ENCODE results near the gene KIF19.

The KIF19 gene

GRCh38 chr17:74304184-74304583 lies 21.8 kb upstream of the KIF19 start:
- no peak for DNase-seq (ENCODE audit: low spot score)

- DNase-seq (ENCODE audit: low spot score) = no peak
Observed at GRCh38 chr17:74305865-74306654, 20.0 kb upstream of the KIF19 start.

- no peak for DNase-seq (ENCODE audit: low spot score)
Observed at GRCh38 chr17:74307984-74308773, 17.8 kb upstream of the KIF19 start.

- DNase-seq (ENCODE audit: low spot score) = no peak
Observed at GRCh38 chr17:74309902-74310301, 16.1 kb upstream of the KIF19 start.

DNA sequence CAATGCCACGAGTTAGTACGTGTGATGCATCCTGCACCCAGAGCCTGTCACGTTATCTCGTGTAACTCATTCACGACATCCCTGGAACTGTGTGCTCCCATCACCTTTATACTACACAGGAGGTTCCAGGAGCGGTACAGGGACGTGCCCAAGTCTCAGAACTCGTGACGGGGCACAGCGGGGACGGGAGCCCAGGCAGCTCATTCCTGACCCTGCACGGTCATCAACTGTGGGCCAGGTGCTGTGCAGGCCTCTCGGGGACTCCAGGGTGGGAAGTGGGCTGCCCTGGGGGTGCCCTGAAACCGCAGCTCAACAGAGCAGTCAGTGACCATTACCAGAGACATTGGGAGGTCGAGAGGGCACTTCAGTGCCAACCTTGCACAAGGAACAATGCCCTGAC lies 11.1 kb upstream of the KIF19 start:
- DNase-seq (ENCODE audit: low spot score) = no peak

- no peak for DNase-seq (ENCODE audit: low spot score)
Observed at GRCh38 chr17:74316220-74316619, 9.8 kb upstream of the KIF19 start.

GRCh38 chr17:74317071-74317470 lies 9.0 kb upstream of the KIF19 start:
- DNase-seq (ENCODE audit: low spot score) = no peak

DNA sequence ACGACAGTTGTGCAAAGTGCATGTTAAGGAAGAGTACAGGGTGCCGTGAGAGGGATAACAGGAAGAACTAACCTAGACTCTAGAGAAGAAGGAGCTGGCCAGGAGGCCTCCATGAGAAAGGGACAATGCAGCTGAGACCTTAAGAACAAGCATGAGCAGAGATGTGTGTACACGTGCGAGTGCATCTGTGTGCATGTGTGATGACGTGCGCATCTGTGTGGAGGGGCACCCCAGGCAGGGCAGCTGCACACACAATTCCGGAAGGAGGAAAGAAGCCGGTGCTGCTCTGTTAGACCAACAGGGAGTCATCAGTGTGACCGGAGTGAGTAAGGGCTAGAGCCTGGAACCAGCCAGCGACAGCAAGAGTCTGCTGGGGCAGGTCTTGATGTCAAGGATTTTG lies 7.6 kb upstream of the KIF19 start:
- DNase-seq (ENCODE audit: low spot score) = no peak

GRCh38 chr17:74324521-74324920 lies 1.5 kb upstream of the KIF19 start:
- no peak for DNase-seq (ENCODE audit: low spot score)

GRCh38 chr17:74325376-74325742 lies 667 bp upstream of the KIF19 start:
- no peak for DNase-seq (ENCODE audit: low spot score)

DNA sequence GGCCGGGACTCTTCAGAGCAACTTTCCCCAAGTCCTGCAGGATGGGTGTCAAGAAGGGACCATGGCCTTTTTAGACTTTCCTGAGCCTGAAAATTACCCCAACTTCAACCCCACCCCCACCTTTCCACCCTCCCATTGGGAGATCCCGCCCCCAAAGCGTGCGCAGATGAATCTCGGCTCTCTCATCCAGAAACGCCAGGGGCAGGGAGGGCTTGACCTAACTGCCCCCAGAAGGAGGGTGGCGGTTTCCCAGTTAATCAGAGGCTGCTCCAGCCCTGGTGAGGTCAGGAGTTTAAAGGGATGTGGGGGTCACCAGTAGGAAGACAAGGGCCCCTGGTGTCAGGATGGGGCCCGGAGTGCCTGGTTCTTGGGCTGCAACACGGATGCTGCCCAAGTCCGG lies 480 bp downstream of the KIF19 start:
- no peak for DNase-seq (ENCODE audit: low spot score)

DNA sequence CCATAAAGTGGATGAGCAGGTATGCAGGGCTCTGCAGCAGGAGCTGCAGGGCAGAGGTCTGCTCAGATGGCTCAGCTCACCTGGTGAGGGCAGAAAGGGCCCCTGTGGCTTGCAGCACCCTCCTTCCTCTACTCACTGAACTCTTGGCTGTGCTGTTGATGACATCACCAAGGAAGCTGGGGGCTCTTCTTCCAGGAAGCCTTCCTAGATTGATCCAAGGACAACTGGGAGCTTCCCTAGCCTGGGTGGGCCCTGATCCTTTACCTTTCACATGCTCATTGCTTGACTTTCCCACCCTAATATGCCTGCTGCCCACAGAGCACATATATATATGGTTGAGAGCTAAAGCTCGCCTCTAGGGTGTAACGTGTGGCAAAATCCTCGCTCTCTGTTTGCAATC lies 2.5 kb downstream of the KIF19 start:
- DNase-seq (ENCODE audit: low spot score) = no peak

DNA sequence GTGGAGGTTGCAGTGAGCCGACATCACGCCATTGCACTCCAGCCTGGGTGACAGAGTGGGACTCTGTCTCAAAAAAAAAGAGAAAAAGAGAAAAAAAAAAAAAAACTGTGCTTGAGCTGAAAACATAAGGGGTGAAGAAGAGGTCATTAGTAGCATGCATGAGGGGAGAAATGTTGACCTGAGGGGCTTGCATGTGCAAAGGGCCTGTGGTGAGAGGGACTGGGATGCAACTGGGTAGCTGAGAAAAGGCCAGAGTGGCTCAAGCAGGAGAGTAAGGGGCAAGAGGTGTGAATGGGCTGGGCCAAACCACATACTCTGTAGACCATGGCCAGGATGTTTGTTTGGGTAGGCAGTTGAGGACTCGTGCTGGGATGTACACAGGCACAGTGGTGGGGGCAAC lies 3.4 kb downstream of the KIF19 start:
- no peak for DNase-seq (ENCODE audit: low spot score)

DNA sequence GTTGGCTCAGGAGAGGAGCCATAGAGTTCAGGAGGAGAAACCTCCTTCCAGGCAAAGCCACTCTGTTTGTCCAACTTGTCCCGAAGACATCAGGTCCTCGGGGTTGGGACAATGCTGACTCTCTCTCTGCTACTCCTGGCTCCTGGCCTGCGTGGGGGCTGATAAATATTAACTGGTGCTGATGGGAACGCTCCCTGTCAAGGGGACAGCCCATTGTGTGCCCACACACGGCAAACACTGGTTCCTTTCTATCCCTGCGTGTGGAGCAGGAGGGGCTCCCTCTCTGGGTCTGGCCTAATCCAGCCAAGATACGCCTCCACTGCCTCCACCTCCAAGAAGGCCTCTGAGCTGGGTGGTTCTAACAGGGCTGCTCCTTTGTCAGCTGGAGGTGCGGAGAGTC lies 4.4 kb downstream of the KIF19 start:
- no peak for DNase-seq (ENCODE audit: low spot score)

- no peak for DNase-seq (ENCODE audit: low spot score)
Observed at GRCh38 chr17:74332017-74332650, 6.1 kb downstream of the KIF19 start.

- DNase-seq (ENCODE audit: low spot score) = no peak
Observed at GRCh38 chr17:74332763-74333283, 6.8 kb downstream of the KIF19 start.

GRCh38 chr17:74334393-74335039 lies 8.5 kb downstream of the KIF19 start:
- no peak for DNase-seq (ENCODE audit: low spot score)

DNA sequence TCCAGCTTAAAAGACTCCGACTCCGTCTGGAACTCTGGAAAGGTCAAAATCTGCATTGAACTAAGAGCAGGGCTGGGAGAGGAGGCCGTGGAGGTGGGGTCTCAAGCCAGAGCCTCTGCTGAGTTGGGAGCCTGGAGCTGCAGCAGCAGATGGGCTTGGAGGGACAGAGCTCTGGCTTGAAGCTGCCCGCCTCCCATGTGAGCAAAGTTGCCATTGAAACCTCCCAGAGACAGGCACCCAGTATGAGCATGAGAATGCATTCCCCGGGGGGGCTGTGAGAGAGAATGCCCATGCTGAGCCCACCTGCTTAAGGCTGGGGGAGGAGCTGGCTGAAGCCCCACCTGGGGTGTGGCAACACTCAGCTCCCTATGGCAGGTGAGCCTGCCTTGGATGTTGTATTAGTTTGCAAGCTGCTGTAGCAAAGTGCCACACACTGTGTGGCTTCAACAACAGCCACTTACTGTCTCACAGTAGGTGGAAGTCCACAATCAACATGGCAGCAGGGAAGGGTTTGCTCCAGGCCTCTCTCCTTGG lies 9.6 kb downstream of the KIF19 start:
- no peak for DNase-seq (ENCODE audit: low spot score)

GRCh38 chr17:74336307-74336706 lies 10.3 kb downstream of the KIF19 start:
- DNase-seq (ENCODE audit: low spot score) = no peak

DNA sequence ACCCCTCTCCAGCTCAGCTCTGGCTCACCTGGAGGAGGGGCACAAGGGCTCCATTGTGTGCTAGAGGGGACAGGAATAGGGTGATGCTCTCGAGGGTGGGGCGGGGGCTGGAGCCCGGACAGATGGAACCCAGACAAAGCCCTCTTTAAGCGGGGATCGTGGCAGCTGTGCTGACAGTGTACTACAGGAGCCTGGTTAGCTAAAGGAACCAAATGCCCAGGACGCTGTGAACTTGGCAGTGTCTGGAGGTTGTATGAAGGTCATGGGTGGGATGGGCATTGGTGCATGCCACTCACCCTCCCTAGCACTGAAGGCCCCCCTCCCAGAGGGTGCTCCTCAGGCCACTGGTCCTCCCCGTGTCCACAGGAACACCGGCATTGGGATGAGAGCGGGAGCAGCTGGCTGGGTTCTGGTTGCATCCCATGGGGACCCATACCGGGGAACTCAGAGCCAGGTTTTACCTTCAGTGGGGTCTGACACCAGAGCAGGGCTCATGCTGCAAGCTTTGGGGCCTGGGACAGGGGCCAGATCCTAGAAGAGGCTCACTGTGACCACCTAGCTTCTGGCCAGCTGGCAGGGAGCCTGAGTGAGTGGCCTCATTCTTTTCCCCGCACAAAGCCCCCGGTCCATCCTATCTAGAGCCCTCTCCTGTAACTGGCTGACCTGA lies 11.9 kb downstream of the KIF19 start:
- no peak for DNase-seq (ENCODE audit: low spot score)

GRCh38 chr17:74339537-74340195 lies 13.6 kb downstream of the KIF19 start:
- no peak for DNase-seq (ENCODE audit: low spot score)
